CD4-positive, alpha-beta T cell treated with Interleukin-15 for 4 hours (primary cell): Measurements from ENCODE around the gene CYP19A1.

Source experiments
- DNase-seq: peaks from one replicate; pipeline ENCODE4 v3.0.0-alpha.2; 2020; ENCODE audit warnings: low spot score

Gene CYP19A1

GRCh38 chr15:51359981-51360380, 21.6 kb upstream of the CYP19A1 start:
- DNase-seq: no peak

- DNase-seq: no peak
These were observed 18.6 kb upstream of the CYP19A1 start for GRCh38 chr15:51356983-51357382.

- DNase-seq: no peak
These were observed 17.8 kb upstream of the CYP19A1 start for GRCh38 chr15:51356147-51356546.

- DNase-seq: no peak
These were observed 16.7 kb upstream of the CYP19A1 start for GRCh38 chr15:51355096-51355495.

- DNase-seq: no peak
These were observed 15.6 kb upstream of the CYP19A1 start for GRCh38 chr15:51353976-51354375.

GRCh38 chr15:51350723-51351122, 12.3 kb upstream of the CYP19A1 start:
- DNase-seq: no peak

GRCh38 chr15:51349156-51349844, 10.9 kb upstream of the CYP19A1 start:
- DNase-seq: no peak

GRCh38 chr15:51348688-51349087, 10.3 kb upstream of the CYP19A1 start:
- no peak for DNase-seq

- DNase-seq: no peak
These were observed 7.7 kb upstream of the CYP19A1 start for GRCh38 chr15:51346136-51346535.

GRCh38 chr15:51343466-51343865, 5.1 kb upstream of the CYP19A1 start:
- no peak for DNase-seq

GRCh38 chr15:51342227-51342999, 4.0 kb upstream of the CYP19A1 start:
- DNase-seq: no peak

GRCh38 chr15:51341366-51342226, 3.2 kb upstream of the CYP19A1 start, which contains the start of gene GLDN:
Gene GLDN (plus strand): TSS chr15:51341655. CDS start chr15:51341685, 30 bp downstream.
- no peak for DNase-seq

GRCh38 chr15:51335538-51336410, 2.6 kb downstream of the CYP19A1 start:
- DNase-seq: no peak

- no peak for DNase-seq
These were observed 3.3 kb downstream of the CYP19A1 start for GRCh38 chr15:51335087-51335486.

- no peak for DNase-seq
These were observed 4.4 kb downstream of the CYP19A1 start for GRCh38 chr15:51334011-51334451.

- DNase-seq: no peak
These were observed 4.8 kb downstream of the CYP19A1 start for GRCh38 chr15:51333571-51333970.

GRCh38 chr15:51332206-51333147, 5.9 kb downstream of the CYP19A1 start:
- no peak for DNase-seq

- DNase-seq: no peak
These were observed 7.3 kb downstream of the CYP19A1 start for GRCh38 chr15:51331141-51331540.

- no peak for DNase-seq
These were observed 9.5 kb downstream of the CYP19A1 start for GRCh38 chr15:51328926-51329325.

- DNase-seq: no peak
These were observed 11.3 kb downstream of the CYP19A1 start for GRCh38 chr15:51327081-51327480.
